Left colon (tissue), 2 donors: ENCODE measurements around the gene RRP8. TPM values are rescaled to one million over a fixed set of nuclear protein-coding genes. Genes with fewer than 3 reads are reported as not detected.

Experiments
- ATAC-seq: fragments of 200-7000 bp; cut with Tn5 transposase; one replicate; pipeline ENCODE4 v1.9.1; 2020; ENCODE audit warnings: mild to moderate bottlenecking, moderate library complexity
- DNase-seq, 2 donors: peaks; one replicate each; pipeline ENCODE4 v3.0.0-alpha.2; 2020
- intact Hi-C, 2 donors: fragments of 100-400 bp; cut with DNase I in 1 of 2; cut with micrococcal nuclease in 1 of 2; formaldehyde crosslinking; loops; one replicate each; pipeline versions ENCODE4 v1.11.2 to v1.14.0; 2022; cut with DNase I, micrococcal nuclease
- total RNA-seq, 2 donors: library from RNA; stranded (reverse); fragmentation: NEBNext Ultra II Directional; extraction: Animal tissue kit (Norgen Biotek cat#: 25700); gene quantifications; one replicate each; pipeline ENCODE4 v1.2.1, GENCODE V29; 2021
- donor health status: DM: no; HTN: no; CAD: no.
- donor health status: DM: yes; HTN: yes; CAD: no.

The RRP8 gene
- total RNA-seq, 2 donors from 2014 or later, result 16.5 to 16.8 TPM

- no peak for ATAC-seq
- DNase-seq, result no peak
- intact Hi-C loops, result no loop called here
Observed at GRCh38 chr11:6621711-6622211, 18.3 kb upstream of the RRP8 start.

GRCh38 chr11:6620636-6621035 lies 17.2 kb upstream of the RRP8 start:
- peak in 1 of 2 donors; percentile 23 for DNase-seq
- intact Hi-C loops, result no loop called here
- ATAC-seq, result no peak

- intact Hi-C loops, result loop anchor here in 1 of 2 donors (10.0 kb wide), 1 partner anchor 234 kb away; no protein-coding TSS in a partner anchor
- DNase-seq, result peak; percentile 92 to 93
- peak; percentile 99 for ATAC-seq
Observed at GRCh38 chr11:6619004-6619745, 15.8 kb upstream of the RRP8 start, which contains the start of gene TPP1. TPP1 (minus strand) TSS chr11:6619422; CDS start chr11:6619400, 22 bp downstream.

GRCh38 chr11:6618117-6619003 lies 14.9 kb upstream of the RRP8 start:
- ATAC-seq, result peak; percentile 21
- intact Hi-C loops, result loop anchor here in 1 of 2 donors (10.0 kb wide), 1 partner anchor 234 kb away; no protein-coding TSS in a partner anchor
- DNase-seq, result peak; percentile 46 to 54

- DNase-seq (peak in 1 of 2 donors; percentile 19), ATAC-seq (no peak)
- intact Hi-C loops, result loop anchor here in 1 of 2 donors (10.0 kb wide), 1 partner anchor 233 kb away; no protein-coding TSS in a partner anchor
Observed at GRCh38 chr11:6617315-6617781, 13.9 kb upstream of the RRP8 start.

GRCh38 chr11:6616596-6617250 lies 13.3 kb upstream of the RRP8 start:
- intact Hi-C loops, result loop anchor here in 1 of 2 donors (10.0 kb wide), 1 partner anchor 232 kb away; no protein-coding TSS in a partner anchor
- ATAC-seq, result no peak
- DNase-seq, result peak in 1 of 2 donors; percentile 23

GRCh38 chr11:6615882-6616585 lies 12.6 kb upstream of the RRP8 start:
- no peak for DNase-seq
- ATAC-seq, result no peak
- intact Hi-C loops, result loop anchor here in 1 of 2 donors (10.0 kb wide), 1 partner anchor 231 kb away; no protein-coding TSS in a partner anchor

- ATAC-seq, result no peak
- intact Hi-C loops, result loop anchor here in 1 of 2 donors (10.0 kb wide), 1 partner anchor 230 kb away; no protein-coding TSS in a partner anchor
- no peak for DNase-seq
Observed at GRCh38 chr11:6615046-6615445, 11.6 kb upstream of the RRP8 start.

- no peak for ATAC-seq
- intact Hi-C loops, result loop anchor here in 1 of 2 donors (10.0 kb wide), 1 partner anchor 230 kb away; no protein-coding TSS in a partner anchor
- no peak for DNase-seq
Observed at GRCh38 chr11:6614446-6614845, 11.0 kb upstream of the RRP8 start.

GRCh38 chr11:6613496-6613895 lies 10.1 kb upstream of the RRP8 start:
- intact Hi-C loops, result loop anchor here in 1 of 2 donors (10.0 kb wide), 1 partner anchor 229 kb away; no protein-coding TSS in a partner anchor
- ATAC-seq, result no peak
- DNase-seq, result no peak

GRCh38 chr11:6612213-6613041 lies 9.0 kb upstream of the RRP8 start, which contains the start of gene TAF10:
TAF10 (minus strand) TSS chr11:6612216; CDS start chr11:6612189, 27 bp downstream.
- intact Hi-C loops, result loop anchor here in 1 of 2 donors (10.0 kb wide), 1 partner anchor 228 kb away; no protein-coding TSS in a partner anchor
- peak; percentile 93 for ATAC-seq

GRCh38 chr11:6611963-6612212 lies 8.5 kb upstream of the RRP8 start:
- intact Hi-C loops, result loop anchor here in 1 of 2 donors (10.0 kb wide), 1 partner anchor 227 kb away; no protein-coding TSS in a partner anchor
- DNase-seq, result no peak
- no peak for ATAC-seq

More at GRCh38 chr11:6612213-6613041, 9.0 kb upstream of the RRP8 start, which contains the start of gene TAF10:
- peak; percentile 98 for DNase-seq

GRCh38 chr11:6611092-6611962 lies 7.9 kb upstream of the RRP8 start:
- intact Hi-C loops, result loop anchor here in 1 of 2 donors (10.0 kb wide), 1 partner anchor 227 kb away; no protein-coding TSS in a partner anchor
- ATAC-seq (peak; percentile 1), DNase-seq (peak; percentile 54 to 63)

GRCh38 chr11:6610591-6610990 lies 7.2 kb upstream of the RRP8 start:
- ATAC-seq, result no peak
- intact Hi-C loops, result loop anchor here in 1 of 2 donors (10.0 kb wide), 1 partner anchor 226 kb away; no protein-coding TSS in a partner anchor
- no peak for DNase-seq

- intact Hi-C loops, result loop anchor here in 1 of 2 donors (10.0 kb wide), 1 partner anchor 225 kb away; no protein-coding TSS in a partner anchor
- ATAC-seq, result no peak
- no peak for DNase-seq
Observed at GRCh38 chr11:6609502-6610015, 6.1 kb upstream of the RRP8 start.
